Measurements from ENCODE around the gene TMEM131.

Gene TMEM131

GRCh38 chr2:97931858-97932225 lies 63.9 kb downstream of the TMEM131 start:
- H3K9me3 ChIP-seq (ENCODE audit: control insufficient read depth, insufficient read depth, low read depth, low read length): no peaks in the 10 kb centered on the region
- POLR2A ChIA-PET: no interaction called here
- H3K36me3 ChIP-seq (ENCODE audit: control insufficient read depth in 2 of 2, insufficient read depth in 1 of 2, low read length in 2 of 2): no peaks in the 10 kb centered on the region
- CTCF ChIA-PET: interaction anchor here (0.6 kb wide), 1 partner anchor 643 kb away, joined by 4 read pairs; no protein-coding TSS in a partner anchor
- H3K4me1 ChIP-seq (ENCODE audit: control insufficient read depth, insufficient read depth, low read length): peaks cover 46% of the 10 kb centered on the region
- H3K27ac ChIP-seq (ENCODE audit: extremely low read depth, low read depth, low read length): no peak overlapping the region
- TF ChIP-seq ZNF121 (tag by site-specific recombination; IDR thresholded peaks at IDR 0.05): no peak
- TF ChIP-seq SP3 (tag by site-specific recombination; IDR thresholded peaks at IDR 0.05): no peak
- TF ChIP-seq HIC1 (tag by site-specific recombination; IDR thresholded peaks at IDR 0.05): no peak
- TF ChIP-seq ZBTB49 (tag by site-specific recombination; IDR thresholded peaks at IDR 0.05; ENCODE audit: low read depth): no peak
- TF ChIP-seq ZBTB48 (tag by site-specific recombination; IDR thresholded peaks at IDR 0.05): no peak
- TF ChIP-seq ATF2 (tag by site-specific recombination; IDR thresholded peaks at IDR 0.05; ENCODE audit: low read depth): no peak
- TF ChIP-seq ZNF585B (tag by site-specific recombination; IDR thresholded peaks at IDR 0.05): no peak
- TF ChIP-seq ZNF26 (tag by site-specific recombination; IDR thresholded peaks at IDR 0.05): no peak
- no peak for TF ChIP-seq ZBTB44 (tag by site-specific recombination; IDR thresholded peaks at IDR 0.05)
- TF ChIP-seq ZNF449 (tag by site-specific recombination; IDR thresholded peaks at IDR 0.05): no peak
- no peak for TF ChIP-seq ZNF621 (tag by site-specific recombination; IDR thresholded peaks at IDR 0.05)
- no peak for TF ChIP-seq ZNF610 (tag by site-specific recombination; IDR thresholded peaks at IDR 0.05; ENCODE audit: borderline replicate concordance)
- no peak for TF ChIP-seq ZNF280C (tag by site-specific recombination; IDR thresholded peaks at IDR 0.05)
- TF ChIP-seq ZNF169 (tag by site-specific recombination; IDR thresholded peaks at IDR 0.05): no peak
- TF ChIP-seq OVOL3 (tag by site-specific recombination; IDR thresholded peaks at IDR 0.05): no peak
- no peak for TF ChIP-seq KLF7 (tag by site-specific recombination; IDR thresholded peaks at IDR 0.05; ENCODE audit: borderline replicate concordance)
- no peak for TF ChIP-seq ZSCAN4 (tag by site-specific recombination; IDR thresholded peaks at IDR 0.05)
- H3K4me3 ChIP-seq (ENCODE audit: low read depth, low read length): no peak overlapping the region

Measured in HEK293 (cell line).